HFF-Myc (cell line): ENCODE measurements around the gene MED27.

Experiments used
- DNase-seq: peaks from one replicate; pipeline ENCODE4 v3.0.0-alpha.2; 2011; ENCODE audit warnings: low read depth; ENCODE audit errors: extremely low read depth
- H3K4me3 ChIP-seq: replicated peaks from 2 replicates; pipeline ENCODE4 v1.5.1; 2011; ENCODE audit warnings: low read depth, mild to moderate bottlenecking, control low read depth, low read length
- TF ChIP-seq, protein P1 (sequence below): IDR thresholded peaks from 2 replicates; pipeline ENCODE4 v1.5.1; 2012; ENCODE audit warnings: mild to moderate bottlenecking, low read depth, low read length, control low read depth; ENCODE audit errors: missing control alignments

The MED27 gene

DNA sequence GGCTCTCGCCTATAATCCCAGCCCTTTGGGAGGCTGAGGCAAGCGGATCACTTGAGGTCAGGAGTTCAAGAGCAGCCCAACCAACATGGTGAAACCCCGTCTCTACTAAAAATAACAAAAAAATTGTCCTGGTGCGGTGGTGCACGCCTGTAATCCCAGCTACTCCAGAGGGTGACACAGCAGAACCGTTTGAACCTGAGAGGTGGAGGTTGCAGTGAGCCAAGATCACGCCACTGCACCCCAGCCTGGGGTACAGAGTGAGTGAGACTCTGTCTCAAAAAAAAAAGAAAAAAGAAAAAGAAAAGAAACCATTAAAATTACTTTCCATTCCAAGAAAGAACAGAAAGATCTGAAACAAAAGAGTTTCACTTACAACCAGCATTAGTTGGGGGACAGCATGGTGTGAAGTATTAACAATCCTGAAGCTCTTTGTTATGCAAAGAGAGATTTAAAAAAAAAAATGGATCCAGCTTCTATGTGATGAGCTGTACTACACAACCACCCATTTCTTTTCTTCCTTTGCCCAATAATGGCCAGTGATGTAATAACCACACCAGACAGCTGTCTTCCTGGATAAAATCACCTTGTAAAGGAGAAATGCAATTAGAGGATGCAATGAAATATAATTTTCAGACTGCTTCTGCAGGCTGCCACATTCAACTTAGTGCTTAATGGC is 76.9 kb downstream of the MED27 start:
- no peak overlapping the region for H3K4me3 ChIP-seq
- TF ChIP-seq, protein P1, sequence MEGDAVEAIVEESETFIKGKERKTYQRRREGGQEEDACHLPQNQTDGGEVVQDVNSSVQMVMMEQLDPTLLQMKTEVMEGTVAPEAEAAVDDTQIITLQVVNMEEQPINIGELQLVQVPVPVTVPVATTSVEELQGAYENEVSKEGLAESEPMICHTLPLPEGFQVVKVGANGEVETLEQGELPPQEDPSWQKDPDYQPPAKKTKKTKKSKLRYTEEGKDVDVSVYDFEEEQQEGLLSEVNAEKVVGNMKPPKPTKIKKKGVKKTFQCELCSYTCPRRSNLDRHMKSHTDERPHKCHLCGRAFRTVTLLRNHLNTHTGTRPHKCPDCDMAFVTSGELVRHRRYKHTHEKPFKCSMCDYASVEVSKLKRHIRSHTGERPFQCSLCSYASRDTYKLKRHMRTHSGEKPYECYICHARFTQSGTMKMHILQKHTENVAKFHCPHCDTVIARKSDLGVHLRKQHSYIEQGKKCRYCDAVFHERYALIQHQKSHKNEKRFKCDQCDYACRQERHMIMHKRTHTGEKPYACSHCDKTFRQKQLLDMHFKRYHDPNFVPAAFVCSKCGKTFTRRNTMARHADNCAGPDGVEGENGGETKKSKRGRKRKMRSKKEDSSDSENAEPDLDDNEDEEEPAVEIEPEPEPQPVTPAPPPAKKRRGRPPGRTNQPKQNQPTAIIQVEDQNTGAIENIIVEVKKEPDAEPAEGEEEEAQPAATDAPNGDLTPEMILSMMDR = no peak
- no peak for DNase-seq

- TF ChIP-seq, protein P1 = no peak
- DNase-seq = no peak
- H3K4me3 ChIP-seq = no peak overlapping the region
These were observed 78.1 kb downstream of the MED27 start for GRCh38 chr9:132001567-132001966.

DNA sequence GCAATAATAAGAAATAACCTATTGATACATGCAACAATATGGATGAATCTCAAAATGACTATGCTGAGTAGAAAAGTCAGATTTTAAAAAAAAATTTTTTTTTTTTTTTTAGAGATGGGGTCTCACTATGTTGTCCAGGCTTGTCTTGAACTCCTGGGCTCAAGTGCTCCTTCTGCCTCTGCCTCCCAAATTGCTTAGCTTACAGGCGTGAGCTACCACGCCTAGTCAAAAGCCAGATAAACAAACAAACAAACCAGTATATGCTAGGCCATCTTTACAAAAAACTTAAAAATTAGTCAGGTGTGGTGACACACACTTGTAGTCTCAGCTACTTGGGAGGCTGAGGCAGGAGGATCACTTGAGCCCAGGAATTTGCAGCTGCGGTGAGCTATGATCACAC is 79.0 kb downstream of the MED27 start:
- TF ChIP-seq, protein P1 = no peak
- no peak overlapping the region for H3K4me3 ChIP-seq
- no peak for DNase-seq

- DNase-seq = peak; percentile 27
- TF ChIP-seq, protein P1 = no peak
- H3K4me3 ChIP-seq = no peak overlapping the region
These were observed 79.7 kb downstream of the MED27 start for GRCh38 chr9:131999692-132000551.

DNA sequence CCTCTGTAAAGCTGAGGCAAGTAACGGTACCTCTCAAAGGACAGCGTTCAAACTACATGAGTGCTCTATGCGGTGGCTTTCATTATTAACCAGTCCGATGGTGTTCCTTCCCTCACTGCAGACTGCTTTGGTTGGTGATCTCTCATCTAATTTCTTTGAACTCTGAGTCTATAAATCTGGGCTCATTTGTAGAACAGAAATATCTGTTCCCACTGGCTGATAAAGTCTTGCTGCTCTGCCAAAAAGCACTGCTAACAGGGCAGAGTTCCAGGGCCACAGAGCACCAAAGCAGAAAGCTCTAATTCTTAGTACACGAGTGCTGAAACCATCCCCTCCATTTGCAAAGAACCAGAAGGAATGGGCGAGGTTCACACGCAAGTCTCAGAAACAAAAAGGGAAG is 81.9 kb downstream of the MED27 start:
- H3K4me3 ChIP-seq = no peak overlapping the region
- TF ChIP-seq, protein P1 = no peak
- no peak for DNase-seq

GRCh38 chr9:131997076-131997475 is 82.6 kb downstream of the MED27 start:
- H3K4me3 ChIP-seq = no peak overlapping the region
- TF ChIP-seq, protein P1 = no peak
- no peak for DNase-seq

DNA sequence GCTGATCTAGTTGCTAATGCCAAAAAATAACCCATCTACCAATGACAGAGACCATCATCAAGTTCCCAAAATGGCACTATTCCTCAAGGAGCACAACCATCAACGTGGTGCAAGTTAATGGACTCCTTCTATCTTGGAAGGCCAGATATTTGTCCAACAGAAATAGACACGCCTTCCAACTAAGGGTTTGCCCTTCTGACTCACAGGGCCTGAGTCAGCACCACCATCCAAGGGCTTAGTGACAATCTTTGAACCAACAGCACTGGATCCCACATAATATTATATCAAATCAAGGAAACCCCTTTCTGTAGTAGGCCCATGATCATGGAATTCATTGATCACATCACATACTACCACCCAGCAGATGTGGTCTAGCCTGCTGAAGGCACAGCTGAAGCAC is 84.3 kb downstream of the MED27 start:
- TF ChIP-seq, protein P1 = no peak
- no peak for DNase-seq
- no peak overlapping the region for H3K4me3 ChIP-seq
